Bronchial epithelial cell (primary cell): ENCODE data around the gene SIGMAR1. TPM values are rescaled to one million over a fixed set of nuclear protein-coding genes. Genes with fewer than 3 reads are reported as not detected.

Experiments
- DNase-seq: peaks from one replicate; pipeline ENCODE4 v3.0.0-alpha.2; 2010; ENCODE audit warnings: low read depth
- FAIRE-seq: peaks from 2 replicates; lab custom pipeline; 2011; peaks lifted over from hg19 to GRCh38; lab: Jason Lieb, UNC
- H3K27me3 ChIP-seq: 2 replicates; pipeline ENCODE4 v1.5.1; 2011; ENCODE audit warnings: low read length; ENCODE audit not compliant: control insufficient read depth, insufficient read depth
- H3K36me3 ChIP-seq: 2 replicates; pipeline ENCODE4 v1.5.1; 2011; ENCODE audit warnings: low read length; ENCODE audit not compliant: control insufficient read depth, insufficient read depth
- H3K4me3 ChIP-seq: 2 replicates; pipeline ENCODE4 v1.5.1; 2011; ENCODE audit warnings: mild to moderate bottlenecking, low read depth, low read length, control low read depth
- CTCF ChIP-seq: IDR thresholded peaks from 2 replicates; pipeline ENCODE4 v1.5.1; 2011; ENCODE audit warnings: mild to moderate bottlenecking, moderate library complexity, low read length, control low read depth, inconsistent platforms; ENCODE audit not compliant: insufficient read depth, severe bottlenecking
- total RNA-seq: library from RNA; depleted of rRNA; stranded (reverse); fragments of >200 nt; gene quantifications from 2 replicates; pipeline ENCODE4 v1.2.1, GENCODE V29; 2014

Gene SIGMAR1
- total RNA-seq, 1 donor from 2014 or later, result 74.8 TPM

GRCh38 chr9:34601937-34602573 is 35.5 kb downstream of the SIGMAR1 start:
- Histone ChIP-seq H3K36me3 (no peaks in the 10 kb centered on the region), H3K4me3 (no peak overlapping the region), H3K27me3 (no peaks in the 10 kb centered on the region)
- no peak for DNase-seq
- TF ChIP-seq CTCF, result no peak
- FAIRE-seq, result no peak

GRCh38 chr9:34600908-34601307 is 36.7 kb downstream of the SIGMAR1 start:
- Histone ChIP-seq H3K36me3 (no peaks in the 10 kb centered on the region), H3K4me3 (no peak overlapping the region), H3K27me3 (no peaks in the 10 kb centered on the region)
- peak; percentile 82 for FAIRE-seq
- TF ChIP-seq CTCF, result no peak
- DNase-seq, result peak; percentile 97

GRCh38 chr9:34599546-34599945 is 38.0 kb downstream of the SIGMAR1 start:
- no peaks in the 10 kb centered on the region for H3K36me3 ChIP-seq
- DNase-seq, result no peak
- no peak overlapping the region for H3K4me3 ChIP-seq
- H3K27me3 ChIP-seq, result no peaks in the 10 kb centered on the region
- TF ChIP-seq CTCF, result no peak
- FAIRE-seq, result no peak

GRCh38 chr9:34594177-34594576 is 43.4 kb downstream of the SIGMAR1 start:
- peaks cover 7% of the 10 kb centered on the region for H3K27me3 ChIP-seq
- H3K4me3 ChIP-seq, result no peak overlapping the region
- no peak for DNase-seq
- H3K36me3 ChIP-seq, result no peaks in the 10 kb centered on the region
- no peak for FAIRE-seq
- TF ChIP-seq CTCF, result no peak

- peaks cover 18% of the 10 kb centered on the region for H3K27me3 ChIP-seq
- TF ChIP-seq CTCF, result no peak
- H3K36me3 ChIP-seq, result no peaks in the 10 kb centered on the region
- peak; percentile 39 for DNase-seq
- no peak overlapping the region for H3K4me3 ChIP-seq
- no peak for FAIRE-seq
These were observed 44.5 kb downstream of the SIGMAR1 start for GRCh38 chr9:34592895-34593601.
